Cardiac muscle cell (in vitro differentiated cells and primary cell): ENCODE data around the gene SMIM29. TPM values are rescaled to one million over a fixed set of nuclear protein-coding genes. Genes with fewer than 3 reads are reported as not detected.

Experiments
- DNase-seq, 2 donors: peaks; one replicate each; pipeline versions ENCODE4 v3.0.0 to v3.0.0-alpha.2; 2010 to 2017; ENCODE audit warnings: low read depth in 1 of 2, low spot score in 1 of 2
- H3K27ac ChIP-seq: fragments of 200-600 bp; sonication (generic); 2 replicates; pipeline ENCODE4 v1.5.1; 2016
- H3K27me3 ChIP-seq: fragments of 200-600 bp; sonication (generic); 2 replicates; pipeline ENCODE4 v1.6.0; 2016; ENCODE audit warnings: control low read depth
- H3K36me3 ChIP-seq: fragments of 200-600 bp; sonication (generic); 2 replicates; pipeline ENCODE4 v1.5.1; 2016; ENCODE audit warnings: control low read depth
- H3K4me1 ChIP-seq: fragments of 200-600 bp; sonication (generic); 2 replicates; pipeline ENCODE4 v1.8.1; 2017; ENCODE audit warnings: low read depth, mild to moderate bottlenecking, mixed run types
- H3K4me3 ChIP-seq: fragments of 200-600 bp; sonication (generic); 2 replicates; pipeline ENCODE4 v1.5.1; 2016; ENCODE audit warnings: mild to moderate bottlenecking
- H3K9me3 ChIP-seq: fragments of 200-600 bp; sonication (generic); 2 replicates; pipeline ENCODE4 v1.5.1; 2017; ENCODE audit warnings: low read depth, mild to moderate bottlenecking, control low read depth
- CTCF ChIP-seq: IDR thresholded peaks from 2 replicates; pipeline ENCODE4 v1.5.1; 2012; ENCODE audit warnings: low read depth, mild to moderate bottlenecking, low read length
- polyA plus RNA-seq: library from polyadenylated mRNA; unstranded; fragments of >200 nt; fragmentation: Nextera tagmentation; extraction: Ambion mirVana; gene quantifications from 2 replicates; pipeline ENCODE4 v1.2.1, GENCODE V29; 2016
- total RNA-seq: library from RNA; depleted of rRNA; stranded (reverse); fragments of >200 nt; gene quantifications from 2 replicates; pipeline ENCODE4 v1.2.3, GENCODE V29; 2016

Gene SMIM29
- total and polyA plus RNA-seq, 2 experiments from 2014 or later, result 13.4 to 14.7 TPM

DNA sequence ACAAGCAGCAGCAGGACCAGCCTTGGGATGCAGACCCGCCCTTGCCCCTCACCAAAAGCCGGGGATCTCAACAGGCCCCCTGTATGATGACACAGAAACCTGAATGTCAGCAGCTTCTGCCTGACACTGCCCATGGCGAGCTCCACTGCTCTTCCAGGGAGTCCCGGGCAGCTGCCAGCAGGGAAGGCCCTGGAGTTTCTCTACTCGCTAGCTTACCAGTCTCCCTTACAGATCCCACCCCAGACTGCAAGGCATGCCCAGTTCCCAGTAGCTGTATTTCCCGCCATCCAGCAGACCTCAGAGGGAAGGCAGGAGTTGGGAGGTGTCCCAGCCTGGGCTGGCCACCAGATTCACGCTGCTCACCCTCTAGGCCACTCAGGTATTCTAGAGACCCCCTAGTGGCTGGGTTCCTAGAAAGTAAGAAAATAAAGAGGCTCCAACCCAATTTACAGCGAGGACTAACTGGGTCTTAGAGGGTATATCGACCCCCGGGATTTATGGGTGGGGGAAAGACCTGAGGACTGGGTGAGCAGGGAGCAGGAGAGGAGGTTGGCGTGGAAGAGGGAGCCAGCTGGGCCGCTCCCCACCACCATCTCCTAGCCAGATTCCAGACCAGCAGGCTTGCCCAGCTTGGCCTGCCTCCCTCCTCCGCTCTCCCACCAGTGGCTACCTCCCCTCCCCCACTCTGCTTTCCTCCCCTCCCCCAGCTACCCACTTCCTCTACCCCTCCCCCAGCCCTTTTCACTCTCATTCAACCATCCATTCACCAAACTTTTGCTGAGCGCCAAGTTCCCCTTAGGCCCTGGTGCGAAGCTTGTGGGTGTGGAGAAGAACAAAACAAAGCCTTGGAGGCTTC, 21.8 kb downstream of the SMIM29 start:
- H3K36me3 ChIP-seq, result no peaks in the 10 kb centered on the region
- H3K4me1 ChIP-seq, result peaks cover 12% of the 10 kb centered on the region
- no peaks in the 10 kb centered on the region for H3K27me3 ChIP-seq
- no peak for DNase-seq
- no peak overlapping the region for H3K4me3 ChIP-seq
- peak overlapping the region; percentile 29 for H3K27ac ChIP-seq
- no peaks in the 10 kb centered on the region for H3K9me3 ChIP-seq
- no peak for TF ChIP-seq CTCF

DNA sequence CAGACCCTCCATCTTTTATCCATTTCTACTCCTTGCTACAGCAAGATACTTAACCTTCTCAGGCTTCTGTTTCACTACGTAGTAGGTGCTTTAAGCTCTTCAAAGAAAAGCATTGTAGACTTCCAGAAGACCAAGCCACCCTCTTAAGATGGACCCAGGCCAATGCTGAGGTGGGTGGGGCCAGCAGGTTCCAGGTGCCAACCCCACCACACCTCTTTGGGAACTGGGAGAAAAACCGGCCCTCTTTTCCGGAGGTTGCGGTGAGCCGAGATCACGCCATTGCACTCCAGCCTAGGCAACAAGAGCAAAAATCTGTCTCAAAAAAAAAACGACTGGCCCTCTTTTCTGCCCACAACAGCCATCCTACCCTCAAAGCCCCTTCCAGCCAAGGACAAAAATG, 22.7 kb downstream of the SMIM29 start:
- Histone ChIP-seq H3K27ac (no peak overlapping the region), H3K27me3 (no peaks in the 10 kb centered on the region), H3K9me3 (no peaks in the 10 kb centered on the region), H3K4me3 (no peak overlapping the region), H3K36me3 (no peaks in the 10 kb centered on the region), H3K4me1 (peaks cover 12% of the 10 kb centered on the region)
- TF ChIP-seq CTCF, result no peak
- DNase-seq, result no peak

DNA sequence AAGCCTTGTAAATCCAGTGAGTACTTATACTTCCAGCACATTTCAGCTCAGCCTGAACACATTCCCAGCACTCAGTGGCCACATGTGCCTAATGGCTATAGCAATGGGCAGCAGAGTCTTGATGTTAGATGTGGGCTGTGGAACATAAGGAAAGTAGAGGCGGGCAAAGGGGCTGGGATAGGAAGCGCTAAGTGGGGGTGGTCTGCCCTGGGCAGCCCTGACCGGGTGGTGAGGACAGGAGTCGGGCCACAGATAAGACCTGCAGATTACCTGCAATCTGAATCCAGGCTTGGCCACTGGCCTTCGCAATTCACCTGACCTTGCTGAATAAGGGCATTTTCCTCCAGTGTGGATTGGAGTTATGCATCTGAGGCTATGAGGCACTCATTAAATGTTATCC, 23.3 kb downstream of the SMIM29 start:
- H3K4me3 ChIP-seq, result no peak overlapping the region
- H3K9me3 ChIP-seq, result no peaks in the 10 kb centered on the region
- no peaks in the 10 kb centered on the region for H3K27me3 ChIP-seq
- no peak overlapping the region for H3K27ac ChIP-seq
- no peak for DNase-seq
- H3K4me1 ChIP-seq, result peaks cover 12% of the 10 kb centered on the region
- no peak for TF ChIP-seq CTCF
- no peaks in the 10 kb centered on the region for H3K36me3 ChIP-seq

GRCh38 chr6:34223956-34224940, 24.6 kb downstream of the SMIM29 start:
- Histone ChIP-seq H3K4me3 (peak overlapping the region; percentile 14), H3K36me3 (no peaks in the 10 kb centered on the region), H3K9me3 (no peaks in the 10 kb centered on the region), H3K27me3 (no peaks in the 10 kb centered on the region), H3K27ac (peak overlapping the region; percentile 89), H3K4me1 (peaks cover 12% of the 10 kb centered on the region)
- no peak for TF ChIP-seq CTCF
- DNase-seq, result peak; percentile 91 to 95

GRCh38 chr6:34223381-34223955, 25.3 kb downstream of the SMIM29 start:
- no peaks in the 10 kb centered on the region for H3K27me3 ChIP-seq
- DNase-seq, result no peak
- H3K27ac ChIP-seq, result no peak overlapping the region
- H3K4me3 ChIP-seq, result no peak overlapping the region
- H3K4me1 ChIP-seq, result peaks cover 12% of the 10 kb centered on the region
- no peaks in the 10 kb centered on the region for H3K36me3 ChIP-seq
- TF ChIP-seq CTCF, result no peak
- H3K9me3 ChIP-seq, result no peaks in the 10 kb centered on the region
